GM12878 (cell line): Measurements from ENCODE around the gene MCRIP2. TPM values are rescaled to one million over a fixed set of nuclear protein-coding genes. Genes with fewer than 3 reads are reported as not detected.

Experiments used
- ATAC-seq: fragments of 200-7000 bp; cut with Tn5 transposase; 3 replicates; pipeline ENCODE4 v1.9.1; 2020; ENCODE audit warnings: mild to moderate bottlenecking, moderate library complexity
- BruUV-seq: library from RNA; stranded (reverse); fragments of 400-500 nt; replicated peaks from 2 replicates; lab custom pipeline; 2021; lab: Mats Ljungman, UMichigan
- CTCF ChIA-PET: fragments of 300-600 bp; sonication (Branson Sonifier 250); formaldehyde crosslinking; extraction: SDS; loops from one replicate; lab custom pipeline; 2021; ENCODE audit warnings: inconsistent platforms; lab: Yijun Ruan, JAX
- POLR2A ChIA-PET: fragments of 350-600 bp; formaldehyde crosslinking; extraction: SDS; loops from one replicate; lab custom pipeline; 2021; ENCODE audit warnings: inconsistent platforms; lab: Charles Lee
- RAD21 ChIA-PET: fragments of 300-600 bp; sonication (Branson Sonifier 250); formaldehyde crosslinking; loops from one replicate; lab custom pipeline; 2023; ENCODE audit warnings: antibody characterized with exemption; ENCODE audit not compliant: unreplicated experiment; lab: Charles Lee
- SMC1A ChIA-PET: fragments of 300-600 bp; sonication (Branson Sonifier 250); formaldehyde crosslinking; loops from one replicate; lab custom pipeline; 2023; ENCODE audit not compliant: unreplicated experiment, uncharacterized antibody; lab: Charles Lee
- DNase-seq: peaks from one replicate; pipeline ENCODE4 v3.0.0-alpha.2; 2011; ENCODE audit warnings: low read depth, low spot score
- FAIRE-seq: peaks from 3 replicates; lab custom pipeline; 2011; peaks lifted over from hg19 to GRCh38; lab: Jason Lieb, UNC
- H2AFZ ChIP-seq: 2 replicates; pipeline ENCODE4 v1.6.0; 2011; ENCODE audit warnings: low read depth, low read length, control low read depth; ENCODE audit not compliant: control insufficient read depth
- H3K27ac ChIP-seq: 2 replicates; pipeline ENCODE4 v1.5.1; 2011; ENCODE audit warnings: control low read depth; ENCODE audit not compliant: control insufficient read depth, insufficient read depth
- H3K27me3 ChIP-seq, 2 experiments: replicated peaks in 1 of 2; 2 replicates each; pipeline versions ENCODE4 v1.6.0 to v1.6.1; 2011; ENCODE audit warnings: low read length in 1 of 2; ENCODE audit not compliant: control insufficient read depth in 2 of 2, insufficient read depth in 2 of 2
- H3K36me3 ChIP-seq, 2 experiments: 2 replicates each; pipeline ENCODE4 v1.5.1; 2011; ENCODE audit warnings: low read length in 1 of 2; ENCODE audit not compliant: control insufficient read depth in 2 of 2, insufficient read depth in 2 of 2
- H3K4me1 ChIP-seq: 2 replicates; pipeline ENCODE4 v1.6.1; 2011; ENCODE audit warnings: mild to moderate bottlenecking, low read length, moderate library complexity, mixed read lengths; ENCODE audit not compliant: control insufficient read depth, insufficient read depth
- H3K4me2 ChIP-seq: 2 replicates; pipeline ENCODE4 v1.6.0; 2011; ENCODE audit warnings: control low read depth; ENCODE audit not compliant: control insufficient read depth, insufficient read depth
- H3K4me3 ChIP-seq: fragments of 200-600 bp; sonication (generic); 2 replicates; pipeline ENCODE4 v1.5.1; 2016
- H3K79me2 ChIP-seq: 2 replicates; pipeline ENCODE4 v1.6.0; 2011; ENCODE audit warnings: low read length; ENCODE audit not compliant: control insufficient read depth, insufficient read depth
- H3K9ac ChIP-seq: 2 replicates; pipeline ENCODE4 v1.8.0; 2011; ENCODE audit warnings: low read length, control low read depth, mixed read lengths; ENCODE audit not compliant: control insufficient read depth, insufficient read depth
- H3K9me3 ChIP-seq: replicated peaks from 3 replicates; pipeline ENCODE4 v1.5.1; 2011; ENCODE audit warnings: mild to moderate bottlenecking, low read length; ENCODE audit not compliant: control insufficient read depth, insufficient read depth
- H4K20me1 ChIP-seq: 2 replicates; pipeline ENCODE4 v1.6.0; 2011; ENCODE audit not compliant: control insufficient read depth, insufficient read depth
- BCL11A ChIP-seq: IDR thresholded peaks from 2 replicates; pipeline ENCODE4 v1.6.1; 2011; ENCODE audit warnings: low read depth, low read length
- CREM ChIP-seq: IDR thresholded peaks from 2 replicates; pipeline ENCODE4 v1.6.1; 2014; ENCODE audit warnings: antibody characterized with exemption, low read depth
- EGR1 ChIP-seq, 2 experiments: IDR thresholded peaks; 1 replicate in 1 of 2; 2 replicates in 1 of 2; pipeline ENCODE4 v1.6.1; 2011 to 2012; ENCODE audit warnings: low read depth in 2 of 2, low read length in 2 of 2, borderline replicate concordance in 1 of 2, mild to moderate bottlenecking in 1 of 2, moderate library complexity in 1 of 2
- FOXK2 ChIP-seq: fragments of 450-650 bp; IDR thresholded peaks from 2 replicates; pipeline ENCODE4 v1.6.1; 2017; ENCODE audit warnings: mild to moderate bottlenecking, moderate library complexity
- HDAC2 ChIP-seq: fragments of 200-600 bp; sonication (generic); IDR thresholded peaks from 2 replicates; pipeline ENCODE4 v1.6.1; 2017
- MYC ChIP-seq: IDR thresholded peaks from 2 replicates; pipeline ENCODE4 v1.6.1; 2011; ENCODE audit warnings: mild to moderate bottlenecking, low read length, moderate library complexity, inconsistent platforms; ENCODE audit not compliant: insufficient read depth, insufficient replicate concordance, insufficient read length, severe bottlenecking
- POLR2A ChIP-seq: IDR thresholded peaks from 2 replicates; pipeline ENCODE4 v1.6.1; 2011; ENCODE audit warnings: low read depth, mild to moderate bottlenecking, low read length
- SIX5 ChIP-seq: IDR thresholded peaks from 2 replicates; pipeline ENCODE4 v1.6.1; 2011; ENCODE audit warnings: mild to moderate bottlenecking, low read depth, low read length, moderate library complexity; ENCODE audit not compliant: severe bottlenecking
- SMARCA5 ChIP-seq: fragments of 450-650 bp; IDR thresholded peaks from 2 replicates; pipeline ENCODE4 v1.6.1; 2017; ENCODE audit warnings: mild to moderate bottlenecking
- SUPT20H ChIP-seq: IDR thresholded peaks from 2 replicates; pipeline ENCODE4 v1.6.1; 2011; ENCODE audit warnings: low read depth, mild to moderate bottlenecking, low read length, moderate library complexity, borderline replicate concordance; ENCODE audit not compliant: control insufficient read depth
- ZNF384 ChIP-seq: IDR thresholded peaks from 2 replicates; pipeline ENCODE4 v1.6.1; 2012; ENCODE audit warnings: low read depth, mild to moderate bottlenecking, low read length, improper control_type of control experiment, borderline replicate concordance
- ZZZ3 ChIP-seq: IDR thresholded peaks from 2 replicates; pipeline ENCODE4 v1.6.1; 2011; ENCODE audit warnings: low read depth; ENCODE audit not compliant: control insufficient read depth, insufficient read length
- WGBS: methylation state at CpG from one replicate; pipeline ENCODE4 v1.1.6; 2016; ENCODE audit warnings: low lambda C conversion rate; ENCODE audit not compliant: insufficient replicate concordance, insufficient coverage; ENCODE audit errors: missing lambda C conversion rate; 5-methylcytosine and 5-hydroxymethylcytosine counted together
- in situ Hi-C: fragments of 300-500 bp; cut with MboI; formaldehyde crosslinking; loops from 9 replicates; pipeline ENCODE4 v1.14.3; 2018; ENCODE audit warnings: mixed read lengths
- intact Hi-C: fragments of 100-400 bp; cut with micrococcal nuclease; formaldehyde crosslinking; loops from one replicate; pipeline ENCODE4 v1.14.2; 2022; ENCODE audit not compliant: unreplicated experiment
- polyA plus RNA-seq, 11 experiments: library from polyadenylated mRNA; depleted of rRNA in 4 of 11; unstranded in 6 of 11; stranded (reverse) in 5 of 11; fragments of >200 nt; fragmentation: Nextera tagmentation in 4 of 11; fragmentation: Illumina TruSeq in 1 of 11; extraction: Ambion mirVana in 4 of 11; extraction: Trizol in 1 of 11; gene quantifications; 1 replicate in 1 of 11; 2 replicates in 10 of 11; pipeline versions ENCODE4 v1.2.1 to v1.2.3, GENCODE V29; 2011 to 2016; ENCODE audit warnings: inconsistent platforms in 2 of 11, missing spikeins in 2 of 11, low read depth in 1 of 11
- total RNA-seq, 4 experiments: library from RNA; depleted of rRNA in 3 of 4; stranded (reverse); fragments of >200 nt in 3 of 4; fragmentation: Illumina TruSeq in 1 of 4; extraction: Trizol in 1 of 4; gene quantifications; 2 replicates each; pipeline versions ENCODE4 v1.2.1 to v1.2.3, GENCODE V29; 2013 to 2021
- TF ChIP-seq, protein P1 (sequence below): IDR thresholded peaks from 2 replicates; pipeline ENCODE4 v1.6.1; 2011; ENCODE audit warnings: low read depth, mild to moderate bottlenecking, low read length, moderate library complexity, borderline replicate concordance; ENCODE audit errors: extremely low read depth

The MCRIP2 gene
- total and polyA plus RNA-seq, 10 of the 15 experiments (the other 5 are each of a cell fraction or from before 2014, with no cell fraction given) = 0.19 to 93.1 (median 57.9) TPM

DNA sequence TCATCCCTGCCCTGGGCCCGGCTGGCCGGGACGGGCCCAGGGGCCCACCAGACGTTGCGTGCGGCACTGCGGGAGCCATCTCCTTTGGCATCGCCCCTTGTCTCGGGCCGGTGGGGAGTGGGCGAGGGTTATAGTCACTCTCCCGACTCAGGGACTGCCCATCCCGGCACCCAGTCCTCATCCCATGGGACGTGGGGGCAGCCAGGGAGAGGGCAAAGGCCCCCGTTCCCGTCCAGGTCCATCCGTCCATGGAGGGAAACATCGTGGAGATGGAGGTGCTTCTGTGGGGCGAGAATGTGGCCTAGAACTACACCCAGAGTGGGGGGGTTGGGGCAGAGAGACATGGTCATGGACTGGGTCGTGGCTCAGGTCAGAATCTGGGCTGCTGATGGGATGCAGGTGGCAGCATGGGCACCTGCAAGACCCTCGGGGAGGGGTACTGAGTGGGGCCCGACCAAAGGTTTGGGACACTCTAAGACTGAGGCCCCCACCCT is 5.1 kb downstream of the MCRIP2 start:
- H3K4me2 ChIP-seq = no peak overlapping the region; the same call in 1 of the 2 replicates

DNA sequence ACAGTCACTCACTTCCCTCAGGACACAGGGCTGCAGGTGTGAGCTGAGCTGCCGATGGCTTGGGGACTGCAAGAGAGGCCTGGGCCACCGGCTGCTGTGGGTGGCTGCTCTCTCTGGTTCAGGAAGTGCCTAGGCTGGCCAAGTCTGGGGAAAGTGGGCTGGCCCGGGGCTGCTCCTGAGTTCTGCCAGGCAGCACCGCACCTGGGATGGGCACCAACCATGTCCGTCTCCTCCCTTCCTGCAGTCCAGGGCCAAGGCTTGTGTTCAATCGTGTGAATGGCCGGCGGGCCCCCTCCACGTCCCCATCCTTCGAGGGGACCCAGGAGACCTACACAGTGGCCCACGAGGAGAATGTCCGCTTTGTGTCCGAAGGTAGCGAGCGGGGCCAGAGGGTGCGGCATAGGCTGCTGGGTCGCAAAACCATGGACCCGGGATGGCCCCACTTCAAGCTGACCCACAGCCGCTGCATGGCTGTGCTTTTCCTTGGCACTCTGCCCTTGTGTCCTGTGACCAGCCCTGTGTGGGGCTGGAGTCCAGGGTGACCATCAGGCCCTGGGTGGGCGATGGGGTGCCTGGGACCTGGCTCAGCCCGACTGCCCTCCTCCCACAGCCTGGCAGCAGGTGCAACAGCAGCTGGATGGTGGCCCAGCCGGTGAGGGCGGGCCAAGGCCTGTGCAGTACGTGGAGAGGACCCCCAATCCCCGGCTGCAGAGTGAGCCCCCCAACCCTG is 5.7 kb downstream of the MCRIP2 start:
- H3K27ac ChIP-seq = no peak overlapping the region
- WGBS = 64% methylated on average over 23 of the region's 25 CpGs
- peaks cover 9% of the 10 kb centered on the region for H3K4me1 ChIP-seq
- no peak for TF ChIP-seq BCL11A
- no peak for TF ChIP-seq CREM
- TF ChIP-seq, protein P1, sequence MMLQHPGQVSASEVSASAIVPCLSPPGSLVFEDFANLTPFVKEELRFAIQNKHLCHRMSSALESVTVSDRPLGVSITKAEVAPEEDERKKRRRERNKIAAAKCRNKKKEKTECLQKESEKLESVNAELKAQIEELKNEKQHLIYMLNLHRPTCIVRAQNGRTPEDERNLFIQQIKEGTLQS = no peak
- no peak for TF ChIP-seq SIX5
- no peak for TF ChIP-seq HDAC2
- no peak for TF ChIP-seq MYC
- TF ChIP-seq SMARCA5 = no peak
- no peak for TF ChIP-seq SUPT20H
- TF ChIP-seq ZZZ3 = no peak
- no peak for TF ChIP-seq EGR1 (IDR thresholded peaks at IDR 0.05; ENCODE audit: borderline replicate concordance in 1 of 2, low read depth in 2 of 2, low read length in 2 of 2)
- no peak for TF ChIP-seq ZNF384

More for the DNA sequence above, 5.1 kb downstream of the MCRIP2 start:
- CTCF ChIA-PET = interaction anchor here (3.1 kb wide), 1 partner anchor 21 kb away, joined by 11 read pairs; the partner anchor contains the start of gene RHOT2
- RAD21 ChIA-PET = interaction anchor here (1.8 kb wide), 1 partner anchor 14 kb away, joined by 7 read pairs; no protein-coding TSS in a partner anchor
- no peak for FAIRE-seq
- H4K20me1 ChIP-seq = no peaks in the 10 kb centered on the region
- intact Hi-C loops = no loop called here
- DNase-seq = no peak
- H2AFZ ChIP-seq = no peak overlapping the region
- in situ Hi-C loops = no loop called here
- no peaks in the 10 kb centered on the region; a peak in 2 of 4 replicates for H3K36me3 ChIP-seq
- POLR2A ChIA-PET = interaction anchor here (1.2 to 1.4 kb wide), 2 partner anchors 9 to 10 kb away, joined by 3 to 4 read pairs; partner anchors contain the start of gene METTL26
- 0 out of 2 replicates have a peak, but pooled peaks have one; percentile 25 for TF ChIP-seq POLR2A
- TF ChIP-seq FOXK2 = no peak
- SMC1A ChIA-PET = no interaction called here
- no peak overlapping the region for H3K9ac ChIP-seq
- peaks cover 9% of the 10 kb centered on the region for H3K4me1 ChIP-seq
- ATAC-seq = no peak
- no peak overlapping the region for H3K4me3 ChIP-seq
- no peaks in the 10 kb centered on the region for H3K27me3 ChIP-seq
- BruUV-seq = no TSS peak
- no peak overlapping the region for H3K27ac ChIP-seq
- 69% methylated on average over 22 of the region's 22 CpGs for WGBS
- peaks cover 39% of the 10 kb centered on the region for H3K79me2 ChIP-seq
- no peaks in the 10 kb centered on the region for H3K9me3 ChIP-seq

More for the DNA sequence above, 5.7 kb downstream of the MCRIP2 start:
- H3K36me3 ChIP-seq = no peaks in the 10 kb centered on the region; a peak in 2 of 4 replicates
- FAIRE-seq = no peak
- CTCF ChIA-PET = interaction anchor here (0.8 to 3.1 kb wide), 5 partner anchors 9 to 48 kb away, joined by 3 to 11 read pairs (median 7); partner anchors contain the start of genes METTL26 and RHOT2
- H4K20me1 ChIP-seq = no peaks in the 10 kb centered on the region
- H3K9me3 ChIP-seq = no peaks in the 10 kb centered on the region
- no peak overlapping the region for H2AFZ ChIP-seq
- H3K4me3 ChIP-seq = peak overlapping the region; percentile 70
- BruUV-seq = no TSS peak
- POLR2A ChIA-PET = interaction anchor here (0.5 to 1.4 kb wide), 4 partner anchors 9 to 295 kb away, joined by 3 to 4 read pairs (median 4); partner anchors contain the start of genes AXIN1, METTL26 and STUB1
- in situ Hi-C loops = no loop called here
- no peak for ATAC-seq
- peak overlapping the region; percentile 95; the same call in 1 of the 2 replicates for H3K4me2 ChIP-seq
- SMC1A ChIA-PET = no interaction called here
- H3K9ac ChIP-seq = no peak overlapping the region
- no peaks in the 10 kb centered on the region for H3K27me3 ChIP-seq
- no peak for DNase-seq
- H3K79me2 ChIP-seq = peaks cover 33% of the 10 kb centered on the region
- RAD21 ChIA-PET = interaction anchor here (1.8 to 3.4 kb wide), 2 partner anchors 11 to 13 kb away, joined by 7 to 13 read pairs; partner anchors contain the start of gene METTL26
- intact Hi-C loops = no loop called here
